DOHH2 (cell line): ENCODE data around the gene PRAME.

ENCODE experiments used
- CTCF ChIP-seq: fragments of 200-600 bp; sonication (generic); IDR thresholded peaks from one replicate; pipeline ENCODE4 v1.5.1; 2014; ENCODE audit warnings: antibody characterized with exemption, mild to moderate bottlenecking, low read depth, low read length; ENCODE audit not compliant: poor library complexity, severe bottlenecking
- EZH2phosphoT487 ChIP-seq: fragments of 200-600 bp; sonication (generic); IDR thresholded peaks from 2 replicates; pipeline ENCODE4 v1.6.1; 2017; ENCODE audit warnings: borderline replicate concordance, mild to moderate bottlenecking, antibody characterized with exemption, low read length, moderate library complexity, mixed read lengths

GRCh38 chr22:22535662-22536061 lies 23.4 kb downstream of the PRAME start:
- TF ChIP-seq CTCF: no peak
- no peak for TF ChIP-seq EZH2phosphoT487
